Activated CD4-positive, alpha-beta memory T cell treated with anti-CD3 and anti-CD28 coated beads, Interleukin-2, amount 10 ng/mL, durations not matched to agents 7 days and 5 days (primary cell): Measurements from ENCODE around the gene ALOXE3. TPM values are rescaled to one million over a fixed set of nuclear protein-coding genes. Genes with fewer than 3 reads are reported as not detected.

Experiments
- CTCF ChIA-PET: fragments of 350-600 bp; sonication (Branson Sonifier 250); formaldehyde crosslinking; loops from one replicate; lab custom pipeline; 2021; ENCODE audit warnings: antibody characterized with exemption, inconsistent platforms; lab: Charles Lee
- POLR2A ChIA-PET: fragments of 350-600 bp; sonication (Branson Sonifier 250); formaldehyde crosslinking; loops from one replicate; lab custom pipeline; 2021; ENCODE audit warnings: antibody characterized with exemption; lab: Charles Lee
- DNase-seq: peaks from one replicate; pipeline ENCODE4 v3.0.0-alpha.2; 2020
- H3K27ac Mint-ChIP-seq: one replicate; pipeline ENCODE4 v1.8.0; 2021; ENCODE audit warnings: mild to moderate bottlenecking, mixed read lengths
- H3K27me3 Mint-ChIP-seq: one replicate; pipeline ENCODE4 v1.8.0; 2021; ENCODE audit warnings: mixed read lengths
- H3K36me3 Mint-ChIP-seq: one replicate; pipeline ENCODE4 v1.8.0; 2021; ENCODE audit warnings: low read depth, mixed read lengths
- H3K4me1 Mint-ChIP-seq: one replicate; pipeline ENCODE4 v1.8.0; 2021; ENCODE audit warnings: mixed read lengths
- H3K4me3 Mint-ChIP-seq: one replicate; pipeline ENCODE4 v1.8.0; 2021; ENCODE audit warnings: mild to moderate bottlenecking, mixed read lengths
- H3K9me3 Mint-ChIP-seq: one replicate; pipeline ENCODE4 v1.8.0; 2021; ENCODE audit warnings: mixed read lengths
- total RNA-seq, 2 experiments: library from RNA; stranded (reverse); gene quantifications; one replicate each; pipeline ENCODE4 v1.2.3, GENCODE V29; 2021

The ALOXE3 gene
- total RNA-seq, 2 experiments from 2014 or later: not detected

- Mint-ChIP-seq H3K4me3 (peak overlapping the region; percentile 81), H3K9me3 (no peaks in the 10 kb centered on the region), H3K27ac (peak overlapping the region; percentile 91), H3K36me3 (peaks cover 34% of the 10 kb centered on the region), H3K4me1 (peaks cover 59% of the 10 kb centered on the region), H3K27me3 (no peaks in the 10 kb centered on the region)
- CTCF ChIA-PET: interaction anchor here (1.5 to 7.0 kb wide), 3 partner anchors 8 to 41 kb away, joined by 3 to 44 read pairs (median 23); partner anchors contain the start of genes ALOXE3 and PER1
- DNase-seq: no peak
- POLR2A ChIA-PET: interaction anchor here (1.0 to 16.5 kb wide), 4 partner anchors 14 to 21 kb away, joined by 3 to 653 read pairs (median 8); partner anchors contain the start of gene TMEM107
Measured at GRCh38 chr17:8160224-8160577, 41.9 kb upstream of the ALOXE3 start.

- ChIA-PET CTCF (interaction anchor here (1.5 to 7.0 kb wide), 7 partner anchors 7 to 136 kb away, joined by 3 to 44 read pairs (median 6); partner anchors contain the start of genes ALOXE3, PER1, SLC25A35 and TMEM107), POLR2A (interaction anchor here (1.1 to 16.5 kb wide), 5 partner anchors 15 to 85 kb away, joined by 3 to 653 read pairs (median 14); partner anchors contain the start of genes HES7 and TMEM107)
- Mint-ChIP-seq H3K27ac (peak overlapping the region; percentile 67), H3K9me3 (no peaks in the 10 kb centered on the region), H3K4me1 (peaks cover 54% of the 10 kb centered on the region), H3K27me3 (no peaks in the 10 kb centered on the region), H3K4me3 (no peak overlapping the region), H3K36me3 (peaks cover 34% of the 10 kb centered on the region)
- DNase-seq: no peak
Measured at GRCh38 chr17:8159459-8160223, 41.3 kb upstream of the ALOXE3 start.

- ChIA-PET POLR2A (interaction anchor here (0.6 to 16.5 kb wide), 8 partner anchors 12 to 90 kb away, joined by 3 to 653 read pairs (median 14); partner anchors contain the start of genes BORCS6, HES7, PFAS and TMEM107), CTCF (interaction anchor here (0.8 to 7.0 kb wide), 15 partner anchors 9 to 136 kb away, joined by 3 to 44 read pairs (median 5); partner anchors contain the start of genes ALOXE3, SLC25A35 and TMEM107)
- no peak for DNase-seq
- Mint-ChIP-seq H3K36me3 (peaks cover 34% of the 10 kb centered on the region), H3K9me3 (no peaks in the 10 kb centered on the region), H3K27ac (peak overlapping the region; percentile 79), H3K4me3 (no peak overlapping the region), H3K27me3 (no peaks in the 10 kb centered on the region), H3K4me1 (peaks cover 47% of the 10 kb centered on the region)
Measured at GRCh38 chr17:8159032-8159400, 40.7 kb upstream of the ALOXE3 start.

- DNase-seq: peak; percentile 89
- peak overlapping the region; percentile 32 for H3K4me3 Mint-ChIP-seq
- no peaks in the 10 kb centered on the region for H3K27me3 Mint-ChIP-seq
- H3K36me3 Mint-ChIP-seq: peaks cover 35% of the 10 kb centered on the region
- peaks cover 44% of the 10 kb centered on the region for H3K4me1 Mint-ChIP-seq
- ChIA-PET CTCF (interaction anchor here (0.8 to 7.0 kb wide), 16 partner anchors 9 to 137 kb away, joined by 3 to 44 read pairs (median 4); partner anchors contain the start of genes ALOXE3, SLC25A35 and TMEM107), POLR2A (interaction anchor here (0.6 to 16.5 kb wide), 8 partner anchors 11 to 91 kb away, joined by 3 to 653 read pairs (median 14); partner anchors contain the start of genes BORCS6, HES7, PFAS and TMEM107)
- H3K9me3 Mint-ChIP-seq: no peaks in the 10 kb centered on the region
- peak overlapping the region; percentile 79 for H3K27ac Mint-ChIP-seq
Measured at GRCh38 chr17:8158267-8159031, 40.1 kb upstream of the ALOXE3 start.

DNA sequence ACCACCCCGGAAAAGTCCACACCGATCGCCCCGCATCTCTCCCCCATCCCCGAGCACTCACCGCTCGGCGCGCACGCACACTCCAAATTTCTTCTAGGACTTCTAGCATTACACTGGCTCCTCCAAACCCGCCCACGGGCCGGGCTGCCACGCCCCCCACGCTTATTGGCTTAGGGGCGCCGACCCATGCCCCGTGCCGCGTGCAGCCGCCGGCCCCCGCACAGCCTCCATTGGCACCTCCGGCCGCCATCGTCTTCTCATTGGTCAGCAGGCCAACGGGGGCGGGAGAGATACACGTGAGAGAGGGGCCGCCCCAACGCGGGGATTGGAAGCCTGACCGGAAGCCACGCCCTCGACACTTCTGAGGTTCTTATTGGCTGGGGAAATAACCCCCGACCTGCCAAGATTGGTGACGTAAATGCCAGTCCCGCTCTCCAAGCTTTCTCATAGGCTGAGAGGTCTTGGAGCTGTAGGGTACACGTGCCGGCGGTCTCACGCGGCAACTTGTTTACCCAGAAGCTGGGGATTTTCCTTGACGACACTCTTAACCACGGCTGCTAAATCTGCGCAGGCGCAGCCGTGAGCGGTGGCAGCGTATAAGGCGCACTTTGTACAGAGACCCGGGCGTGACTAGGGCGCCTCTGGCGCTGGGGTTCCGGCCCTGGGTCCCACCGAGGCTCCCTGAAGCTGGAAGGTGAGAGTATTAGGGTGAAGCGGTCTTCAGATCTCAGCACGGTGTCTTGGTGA lies 38.1 kb upstream of the ALOXE3 start:
- H3K36me3 Mint-ChIP-seq: peaks cover 36% of the 10 kb centered on the region
- peak; percentile 100 for DNase-seq
- peaks cover 51% of the 10 kb centered on the region for H3K4me1 Mint-ChIP-seq
- ChIA-PET CTCF (interaction anchor here (0.6 to 7.0 kb wide), 12 partner anchors 11 to 469 kb away, joined by 3 to 44 read pairs (median 4); partner anchors contain the start of genes ALOXE3, HES7 and TP53), POLR2A (interaction anchor here (0.6 to 16.5 kb wide), 21 partner anchors 7 to 827 kb away, joined by 3 to 653 read pairs (median 8); partner anchors contain the start of genes ACAP1, AURKB, BORCS6 and CTC1)
- no peak overlapping the region for H3K4me3 Mint-ChIP-seq
- H3K9me3 Mint-ChIP-seq: no peaks in the 10 kb centered on the region
- H3K27ac Mint-ChIP-seq: no peak overlapping the region
- H3K27me3 Mint-ChIP-seq: no peaks in the 10 kb centered on the region

GRCh38 chr17:8155996-8156245 lies 37.6 kb upstream of the ALOXE3 start:
- POLR2A ChIA-PET: interaction anchor here (0.6 to 16.5 kb wide), 15 partner anchors 8 to 541 kb away, joined by 3 to 653 read pairs (median 13); partner anchors contain the start of genes AURKB, BORCS6, CTC1 and FXR2
- no peak overlapping the region for H3K27ac Mint-ChIP-seq
- H3K4me1 Mint-ChIP-seq: peaks cover 48% of the 10 kb centered on the region
- H3K36me3 Mint-ChIP-seq: peaks cover 31% of the 10 kb centered on the region
- H3K4me3 Mint-ChIP-seq: no peak overlapping the region
- CTCF ChIA-PET: interaction anchor here (0.6 to 7.0 kb wide), 8 partner anchors 12 to 468 kb away, joined by 3 to 44 read pairs (median 4); partner anchors contain the start of genes ALOXE3, HES7 and TP53
- no peak for DNase-seq
- H3K27me3 Mint-ChIP-seq: no peaks in the 10 kb centered on the region
- no peaks in the 10 kb centered on the region for H3K9me3 Mint-ChIP-seq

- H3K4me1 Mint-ChIP-seq: peaks cover 48% of the 10 kb centered on the region
- H3K27ac Mint-ChIP-seq: no peak overlapping the region
- H3K9me3 Mint-ChIP-seq: no peaks in the 10 kb centered on the region
- no peak for DNase-seq
- ChIA-PET CTCF (interaction anchor here (1.3 to 7.0 kb wide), 4 partner anchors 16 to 36 kb away, joined by 4 to 44 read pairs (median 16); partner anchors contain the start of gene ALOXE3), POLR2A (interaction anchor here (0.7 to 16.5 kb wide), 12 partner anchors 8 to 92 kb away, joined by 3 to 653 read pairs (median 14); partner anchors contain the start of genes AURKB, BORCS6, CTC1 and HES7)
- no peak overlapping the region for H3K4me3 Mint-ChIP-seq
- no peaks in the 10 kb centered on the region for H3K27me3 Mint-ChIP-seq
- H3K36me3 Mint-ChIP-seq: peaks cover 26% of the 10 kb centered on the region
Measured at GRCh38 chr17:8155231-8155995, 37.1 kb upstream of the ALOXE3 start.

GRCh38 chr17:8154608-8155155 lies 36.4 kb upstream of the ALOXE3 start:
- Mint-ChIP-seq H3K36me3 (peaks cover 27% of the 10 kb centered on the region), H3K4me1 (peaks cover 48% of the 10 kb centered on the region), H3K27ac (no peak overlapping the region), H3K27me3 (no peaks in the 10 kb centered on the region), H3K9me3 (no peaks in the 10 kb centered on the region), H3K4me3 (no peak overlapping the region)
- no peak for DNase-seq
- ChIA-PET CTCF (interaction anchor here (2.3 to 2.9 kb wide), 2 partner anchors 15 to 19 kb away, joined by 7 to 24 read pairs; no protein-coding TSS in a partner anchor), POLR2A (interaction anchor here (1.3 to 16.5 kb wide), 9 partner anchors 9 to 229 kb away, joined by 3 to 653 read pairs (median 16); partner anchors contain the start of genes BORCS6, CTC1, RANGRF and TMEM107)

DNA sequence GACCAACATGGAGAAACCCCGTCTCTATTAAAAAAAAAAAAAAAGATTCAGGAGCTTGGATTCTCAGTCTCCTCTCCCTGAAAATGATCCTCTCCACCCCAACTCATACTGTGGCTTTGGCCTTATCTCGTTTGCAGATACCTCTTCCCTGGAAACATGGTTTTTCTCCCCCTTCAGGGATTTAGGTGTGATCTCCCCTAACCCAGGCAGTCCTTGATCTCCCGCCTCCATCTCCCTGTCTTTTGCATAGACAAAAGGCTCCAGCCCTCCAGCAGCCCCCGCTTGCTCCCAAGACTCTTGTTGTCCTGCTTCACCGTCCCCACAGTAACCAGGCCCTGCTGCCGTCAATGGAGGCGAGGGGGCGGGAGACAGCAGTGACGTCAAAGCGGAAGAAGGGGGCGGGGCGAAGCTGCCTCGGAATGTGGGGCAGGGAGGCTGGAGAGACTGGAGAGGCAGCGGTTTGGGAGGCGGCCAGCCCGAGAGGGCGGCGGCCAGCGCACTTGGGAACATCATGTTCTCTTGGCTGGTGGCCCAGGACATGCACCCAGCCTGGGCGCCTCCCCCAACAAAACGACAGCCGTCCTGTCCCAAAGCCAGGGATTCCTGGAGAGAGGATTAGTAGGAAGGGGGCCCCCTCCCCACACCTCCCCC lies 35.8 kb upstream of the ALOXE3 start:
- Mint-ChIP-seq H3K27ac (no peak overlapping the region), H3K9me3 (no peaks in the 10 kb centered on the region), H3K27me3 (no peaks in the 10 kb centered on the region), H3K4me3 (peak overlapping the region; percentile 63), H3K36me3 (peaks cover 29% of the 10 kb centered on the region), H3K4me1 (peaks cover 45% of the 10 kb centered on the region)
- DNase-seq: peak; percentile 92
- POLR2A ChIA-PET: interaction anchor here (1.0 to 16.5 kb wide), 10 partner anchors 10 to 230 kb away, joined by 3 to 653 read pairs (median 11); partner anchors contain the start of genes BORCS6, CTC1, RANGRF and TMEM107
- CTCF ChIA-PET: no interaction called here

DNA sequence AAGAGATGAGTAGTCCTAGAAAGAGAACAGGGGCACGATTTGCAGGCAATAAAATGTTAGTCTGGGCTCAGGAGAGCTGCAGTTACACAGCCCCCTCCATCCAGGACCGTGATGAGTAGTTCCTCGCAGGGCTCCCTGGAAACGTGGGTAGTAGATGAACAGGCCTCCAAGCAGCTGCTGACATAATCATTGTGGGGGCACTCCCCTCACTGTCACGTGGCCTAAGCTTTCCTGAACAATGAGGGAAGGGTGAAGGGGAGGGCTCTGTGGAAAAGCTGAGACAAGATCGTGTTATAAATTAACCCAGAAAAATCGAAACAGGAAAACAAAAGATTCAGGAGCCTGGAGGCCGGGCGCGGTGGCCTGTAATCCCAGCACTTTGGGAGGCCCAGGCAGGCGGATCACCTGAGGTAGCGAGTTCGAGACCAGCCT lies 35.2 kb upstream of the ALOXE3 start:
- CTCF ChIA-PET: no interaction called here
- peak overlapping the region; percentile 84 for H3K4me3 Mint-ChIP-seq
- no peaks in the 10 kb centered on the region for H3K9me3 Mint-ChIP-seq

More for the DNA sequence above, 35.2 kb upstream of the ALOXE3 start:
- peaks cover 40% of the 10 kb centered on the region for H3K4me1 Mint-ChIP-seq
- H3K36me3 Mint-ChIP-seq: peaks cover 28% of the 10 kb centered on the region
- POLR2A ChIA-PET: interaction anchor here (0.6 to 16.5 kb wide), 11 partner anchors 10 to 230 kb away, joined by 3 to 653 read pairs (median 6); partner anchors contain the start of genes BORCS6, CTC1, RANGRF and TMEM107
- peak overlapping the region; percentile 84 for H3K27ac Mint-ChIP-seq
- H3K27me3 Mint-ChIP-seq: no peaks in the 10 kb centered on the region
- DNase-seq: no peak
